ENCODE measurements around the gene PPP1R13B.

The PPP1R13B gene

GRCh38 chr14:103707329-103708263, 139.8 kb downstream of the PPP1R13B start:
- no peak for DNase-seq

- no peak for DNase-seq
Observed at GRCh38 chr14:103706551-103707328, 140.6 kb downstream of the PPP1R13B start.

- DNase-seq, result no peak
Observed at GRCh38 chr14:103705504-103706284, 141.7 kb downstream of the PPP1R13B start.

DNA sequence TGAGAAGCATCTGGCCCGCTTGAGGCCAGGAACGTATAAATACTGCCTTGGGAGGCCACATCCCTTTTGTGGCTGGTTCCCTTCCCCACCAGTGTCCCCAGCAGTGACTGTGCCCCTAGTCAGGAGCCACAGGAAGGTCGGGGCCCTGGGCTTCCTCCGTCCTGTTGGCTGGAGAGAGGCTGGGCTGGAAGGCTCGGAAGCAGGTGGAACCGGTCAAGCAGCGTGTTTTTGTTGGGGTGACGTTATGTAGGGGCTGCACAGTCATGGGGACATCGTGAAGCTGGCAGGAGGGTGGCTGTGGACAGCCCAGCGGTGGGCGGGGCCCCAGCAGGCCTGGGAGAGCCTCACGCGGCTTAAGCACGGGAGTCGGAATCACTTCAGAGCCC, 142.3 kb downstream of the PPP1R13B start:
- DNase-seq, result no peak

- no peak for DNase-seq
Observed at GRCh38 chr14:103704708-103705107, 142.7 kb downstream of the PPP1R13B start.

- no peak for DNase-seq
Observed at GRCh38 chr14:103703433-103704385, 143.7 kb downstream of the PPP1R13B start.

- no peak for DNase-seq
Observed at GRCh38 chr14:103702497-103703432, 144.6 kb downstream of the PPP1R13B start.

- no peak for DNase-seq
Observed at GRCh38 chr14:103702095-103702494, 145.3 kb downstream of the PPP1R13B start.

- DNase-seq, result no peak
Observed at GRCh38 chr14:103700753-103701490, 146.5 kb downstream of the PPP1R13B start.

GRCh38 chr14:103699901-103700752, 147.2 kb downstream of the PPP1R13B start:
- no peak for DNase-seq

DNA sequence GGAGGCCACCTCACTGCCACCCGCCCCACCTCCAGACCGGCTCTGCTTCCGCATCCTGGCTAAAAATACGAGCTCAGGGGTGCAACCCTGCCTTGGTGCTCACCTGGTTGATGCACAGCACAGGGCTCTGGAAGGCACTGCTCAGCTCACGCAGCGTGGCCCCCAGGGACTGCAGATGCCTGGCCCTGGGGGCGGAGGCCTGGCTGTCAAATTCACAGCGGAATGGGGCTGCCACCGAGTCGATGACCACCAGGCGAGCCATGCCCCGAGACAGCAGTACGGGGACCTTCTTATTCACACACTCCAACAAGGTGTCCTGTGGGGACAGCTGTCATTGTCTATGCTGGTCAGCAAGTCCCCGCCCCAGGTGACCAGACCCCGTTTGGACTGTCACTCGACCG, 148.1 kb downstream of the PPP1R13B start:
- DNase-seq, result no peak

GRCh38 chr14:103698380-103699260, 148.8 kb downstream of the PPP1R13B start:
- DNase-seq, result no peak

DNA sequence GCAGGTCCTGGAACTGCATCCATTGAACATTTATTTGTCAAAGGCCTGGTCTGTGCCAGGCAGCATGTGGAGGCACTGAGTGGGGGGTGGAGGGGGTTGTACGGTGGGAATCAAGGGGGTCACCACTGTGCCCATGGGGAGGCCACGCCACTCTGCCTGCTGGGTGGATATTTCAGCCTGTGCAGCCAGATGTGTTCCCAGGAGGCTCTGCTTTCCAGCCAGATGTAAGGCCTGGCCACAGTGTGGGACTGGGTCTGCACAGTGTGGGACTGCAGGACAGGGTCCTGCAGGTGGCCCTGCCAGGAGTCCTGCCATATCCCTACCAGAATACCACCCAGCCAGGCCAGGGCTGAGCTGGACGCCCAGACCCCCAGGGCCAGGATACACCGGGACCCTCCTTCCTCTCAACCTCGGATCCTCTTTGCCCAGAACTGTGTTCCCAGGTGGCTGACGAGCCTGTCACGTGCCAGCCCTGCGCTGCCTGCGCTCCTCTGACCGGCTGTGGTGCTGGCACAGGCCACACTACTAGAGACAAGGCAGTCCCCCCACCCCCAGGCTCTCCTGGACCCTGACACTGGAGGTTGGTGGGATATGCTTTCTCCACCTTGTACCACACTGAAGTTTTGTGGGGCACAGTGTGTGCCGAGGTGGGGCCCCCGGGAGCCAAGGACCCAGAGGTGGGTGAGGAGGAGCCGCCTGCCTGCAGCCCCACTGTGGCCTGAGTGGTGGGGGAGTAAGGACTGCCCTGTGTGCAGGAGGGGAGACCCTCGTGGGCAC, 149.6 kb downstream of the PPP1R13B start:
- no peak for DNase-seq

- DNase-seq, result no peak
Observed at GRCh38 chr14:103697206-103697602, 150.2 kb downstream of the PPP1R13B start.

GRCh38 chr14:103696466-103697071, 150.8 kb downstream of the PPP1R13B start:
- no peak for DNase-seq

- no peak for DNase-seq
Observed at GRCh38 chr14:103696070-103696402, 151.3 kb downstream of the PPP1R13B start.
